GM21737 (cell line): ENCODE measurements around the gene POU2F2.

Source experiments
- ATAC-seq: cut with Tn5 transposase; IDR thresholded peaks from one replicate; pipeline ENCODE4 v1.9.1; 2021; ENCODE audit warnings: mild to moderate bottlenecking, moderate library complexity; ENCODE audit not compliant: unreplicated experiment

The POU2F2 gene

GRCh38 chr19:42126574-42126973 lies 5.7 kb downstream of the POU2F2 start:
- no peak for ATAC-seq

- no peak for ATAC-seq
Observed at GRCh38 chr19:42125536-42125935, 6.7 kb downstream of the POU2F2 start.

GRCh38 chr19:42124386-42124901 lies 7.8 kb downstream of the POU2F2 start:
- no peak for ATAC-seq

GRCh38 chr19:42123765-42124164 lies 8.5 kb downstream of the POU2F2 start:
- no peak for ATAC-seq

- ATAC-seq, result no peak
Observed at GRCh38 chr19:42122691-42123607, 9.3 kb downstream of the POU2F2 start.

- ATAC-seq, result no peak
Observed at GRCh38 chr19:42121656-42122069, 10.6 kb downstream of the POU2F2 start.

- ATAC-seq, result no peak
Observed at GRCh38 chr19:42121036-42121621, 11.1 kb downstream of the POU2F2 start.

GRCh38 chr19:42120276-42120980 lies 11.8 kb downstream of the POU2F2 start:
- ATAC-seq, result no peak

- no peak for ATAC-seq
Observed at GRCh38 chr19:42117076-42117475, 15.2 kb downstream of the POU2F2 start.

- ATAC-seq, result no peak
Observed at GRCh38 chr19:42116308-42117075, 15.8 kb downstream of the POU2F2 start.

- ATAC-seq, result no peak
Observed at GRCh38 chr19:42115705-42116104, 16.5 kb downstream of the POU2F2 start.

- ATAC-seq, result no peak
Observed at GRCh38 chr19:42115219-42115618, 17.0 kb downstream of the POU2F2 start.

- ATAC-seq, result peak; percentile 55
Observed at GRCh38 chr19:42114412-42114811, 17.8 kb downstream of the POU2F2 start.

GRCh38 chr19:42113641-42114348 lies 18.5 kb downstream of the POU2F2 start:
- ATAC-seq, result peak; percentile 28

GRCh38 chr19:42111811-42112210 lies 20.4 kb downstream of the POU2F2 start:
- no peak for ATAC-seq

- ATAC-seq, result no peak
Observed at GRCh38 chr19:42111384-42111783, 20.9 kb downstream of the POU2F2 start.

GRCh38 chr19:42110658-42111057 lies 21.6 kb downstream of the POU2F2 start:
- ATAC-seq, result no peak

GRCh38 chr19:42109896-42110295 lies 22.4 kb downstream of the POU2F2 start:
- ATAC-seq, result no peak

GRCh38 chr19:42108527-42109389 lies 23.5 kb downstream of the POU2F2 start:
- ATAC-seq, result peak; percentile 79
